CD4-positive, CD25-positive, alpha-beta regulatory T cell (primary cell): ENCODE results near the gene CPNE5. TPM values are rescaled to one million over a fixed set of nuclear protein-coding genes. Genes with fewer than 3 reads are reported as not detected.
A peak's percentile ranks its signal among the peaks of the same experiment; 100 is the strongest.

ENCODE experiments used
- ATAC-seq, 2 donors: fragments of 150-1000 bp; cut with Tn5 transposase; one replicate each; pipeline ENCODE4 v1.10.0; 2021; ENCODE audit warnings: low read depth in 2 of 2, moderate number of reproducible peaks in 2 of 2, moderate library complexity in 1 of 2
- DNase-seq, 3 donors: peaks; one replicate each; pipeline versions ENCODE4 v3.0.0 to v3.0.0-alpha.2; 2012 to 2022; ENCODE audit warnings: mixed read lengths in 1 of 3
- H3K27ac ChIP-seq: one replicate; pipeline ENCODE4 v1.7.0; 2013; ENCODE audit warnings: mild to moderate bottlenecking, low read length; ENCODE audit not compliant: insufficient read depth, poor library complexity, severe bottlenecking
- H3K27me3 ChIP-seq: one replicate; pipeline ENCODE4 v1.7.0; 2013; ENCODE audit warnings: low read length; ENCODE audit not compliant: control insufficient read depth, insufficient read depth
- H3K36me3 ChIP-seq: one replicate; pipeline ENCODE4 v1.7.0; 2013; ENCODE audit warnings: mild to moderate bottlenecking, low read length, moderate library complexity; ENCODE audit not compliant: control insufficient read depth, insufficient read depth
- H3K4me1 ChIP-seq: 2 replicates; pipeline ENCODE4 v1.7.0; 2013; ENCODE audit warnings: mild to moderate bottlenecking, low read length; ENCODE audit not compliant: insufficient read depth, control insufficient read depth, poor library complexity, severe bottlenecking
- H3K4me3 ChIP-seq: one replicate; pipeline ENCODE4 v1.7.0; 2013; ENCODE audit warnings: low read depth, mild to moderate bottlenecking, low read length, moderate library complexity
- H3K9me3 ChIP-seq, 2 experiments: 1 replicate in 1 of 2; 2 replicates in 1 of 2; pipeline ENCODE4 v1.7.0; 2013; ENCODE audit warnings: low read length in 2 of 2, mild to moderate bottlenecking in 1 of 2, moderate library complexity in 1 of 2; ENCODE audit not compliant: control insufficient read depth in 2 of 2
- H3K27ac Mint-ChIP-seq, 3 donors: one replicate each; pipeline ENCODE4 v1.8.0; 2020 to 2022; ENCODE audit warnings: mild to moderate bottlenecking in 3 of 3, mixed read lengths in 3 of 3, moderate library complexity in 2 of 3
- H3K27me3 Mint-ChIP-seq: one replicate; pipeline ENCODE4 v1.8.0; 2022; ENCODE audit warnings: mild to moderate bottlenecking, mixed read lengths
- H3K36me3 Mint-ChIP-seq: one replicate; pipeline ENCODE4 v1.8.0; 2020; ENCODE audit warnings: mixed read lengths
- H3K4me1 Mint-ChIP-seq, 4 donors: one replicate each; pipeline ENCODE4 v1.8.0; 2020 to 2022; ENCODE audit warnings: mixed read lengths in 4 of 4, mild to moderate bottlenecking in 1 of 4
- H3K4me3 Mint-ChIP-seq, 4 donors: one replicate each; pipeline ENCODE4 v1.8.0; 2020 to 2022; ENCODE audit warnings: mild to moderate bottlenecking in 4 of 4, mixed read lengths in 4 of 4, moderate library complexity in 3 of 4
- H3K9me3 Mint-ChIP-seq, 7 donors: one replicate each; pipeline ENCODE4 v1.8.0; 2020 to 2022; ENCODE audit warnings: mixed read lengths in 7 of 7, mild to moderate bottlenecking in 3 of 7, moderate library complexity in 2 of 7
- polyA plus RNA-seq, 4 donors: library from polyadenylated mRNA; unstranded; fragments of 300-500 nt; fragmentation: Illumina TruSeq; gene quantifications; one replicate each; pipeline ENCODE4 v1.2.3, GENCODE V29; 2021
- total RNA-seq: library from RNA; stranded (reverse); gene quantifications from one replicate; pipeline ENCODE4 v1.2.3, GENCODE V29; 2022

The CPNE5 gene
- total and polyA plus RNA-seq, 5 donors from 2014 or later = 0.16 to 4.3 (median 0.83) TPM

DNA sequence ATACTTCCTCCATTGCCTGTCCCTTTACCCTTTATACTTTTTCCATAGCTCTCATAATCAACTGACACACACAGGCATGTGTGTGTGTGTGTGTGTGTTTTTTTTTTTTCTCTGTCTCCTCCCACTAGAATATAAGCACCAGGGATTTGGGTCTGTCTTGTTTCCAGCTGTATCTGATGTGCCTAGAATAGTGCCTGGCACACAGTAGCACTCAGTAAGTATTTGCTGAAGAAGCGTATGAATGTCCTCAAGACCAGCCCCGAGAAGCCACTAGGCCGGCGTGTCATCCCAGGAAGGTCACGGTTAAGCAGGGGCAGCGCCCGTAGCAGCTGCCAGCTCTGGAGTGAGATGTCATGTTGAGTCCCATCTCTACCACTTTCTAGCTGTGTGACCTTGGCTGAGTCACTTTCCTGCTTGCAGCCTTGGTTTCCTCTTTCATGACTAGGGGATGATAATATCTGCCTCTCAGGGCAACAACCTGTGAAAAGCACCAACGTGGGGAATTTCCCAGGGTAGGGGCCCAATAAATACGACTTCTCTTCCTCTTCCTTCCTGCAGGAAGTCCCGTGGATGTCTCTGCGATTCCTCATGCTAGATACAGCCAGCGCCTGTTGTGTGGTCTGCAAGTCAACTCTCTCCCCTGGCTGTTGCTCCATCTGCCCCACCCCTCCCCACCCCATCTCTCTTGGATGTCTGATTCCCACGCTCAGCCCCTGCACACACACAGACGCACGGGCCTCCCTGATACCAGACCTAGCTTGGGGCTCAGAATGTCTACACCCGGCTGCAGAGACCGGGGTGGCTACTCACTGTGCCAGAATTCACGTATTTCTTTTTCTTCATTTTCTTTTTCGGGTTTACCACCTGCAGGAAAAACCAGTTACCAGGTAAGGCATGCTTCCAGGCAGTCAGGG lies 83.6 kb downstream of the CPNE5 start:
- no peaks in the 10 kb centered on the region for H3K27me3 Mint-ChIP-seq
- peaks cover 58% of the 10 kb centered on the region for H3K4me1 ChIP-seq
- H3K9me3 ChIP-seq = no peaks in the 10 kb centered on the region
- DNase-seq = peak; percentile 61 to 84 (median 66)
- no peaks in the 10 kb centered on the region for H3K36me3 Mint-ChIP-seq
- H3K27ac ChIP-seq = peak overlapping the region; percentile 81
- H3K27me3 ChIP-seq = no peaks in the 10 kb centered on the region
- H3K4me3 Mint-ChIP-seq = peak overlapping the region; percentile 44 to 80 (median 74)
- no peaks in the 10 kb centered on the region for H3K9me3 Mint-ChIP-seq
- H3K4me3 ChIP-seq = peak overlapping the region; percentile 57
- peak; percentile 86 to 87 for ATAC-seq
- peak overlapping the region; percentile 94 to 98 (median 97) for H3K27ac Mint-ChIP-seq
- H3K4me1 Mint-ChIP-seq = peaks cover 17 to 62% (median 43%) of the 10 kb centered on the region in 4 donors
- no peaks in the 10 kb centered on the region for H3K36me3 ChIP-seq

DNA sequence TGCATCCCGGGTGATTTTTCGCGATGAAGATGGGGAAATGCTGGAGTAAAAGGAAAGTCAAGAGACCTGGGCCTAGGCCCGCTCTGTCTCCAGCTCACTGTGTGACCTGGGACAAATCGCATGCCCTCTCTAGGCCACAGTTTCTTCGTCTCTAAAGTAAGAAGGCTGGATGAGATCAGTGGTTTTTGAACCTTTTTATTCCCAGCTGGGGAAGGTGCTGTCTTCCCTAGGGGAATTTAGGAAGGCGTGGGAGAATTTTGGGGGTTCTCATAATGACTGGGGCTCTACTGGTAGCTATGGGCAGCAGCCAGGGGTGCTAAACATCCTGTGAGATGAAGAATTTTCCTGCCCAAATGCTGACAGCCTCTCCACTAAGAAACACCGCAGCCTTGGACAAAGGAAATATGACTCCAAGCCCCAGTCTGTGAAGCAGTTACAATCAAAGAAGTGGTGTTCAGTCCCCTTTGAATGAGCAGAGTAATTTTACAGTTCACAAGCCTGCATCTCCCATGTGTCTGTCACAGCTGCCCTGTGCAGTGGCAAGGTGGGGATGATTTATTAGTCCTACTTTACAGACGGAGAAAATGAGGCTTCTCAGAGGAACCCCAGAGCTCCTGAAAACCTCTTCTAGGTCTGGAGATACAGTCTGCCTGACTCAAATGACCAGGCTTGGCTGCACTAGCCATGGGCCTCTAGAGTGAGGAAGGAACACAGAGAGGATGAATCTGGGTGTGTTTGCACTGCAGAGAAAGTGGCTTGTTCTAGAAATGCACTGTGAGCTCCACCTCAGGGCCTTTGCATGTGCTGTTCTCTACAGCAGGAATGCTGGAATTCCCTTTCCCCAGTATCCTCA lies 84.4 kb downstream of the CPNE5 start:
- DNase-seq (no peak), ATAC-seq (no peak)
- no peaks in the 10 kb centered on the region for H3K9me3 ChIP-seq
- Mint-ChIP-seq H3K4me1 (peaks cover 17 to 62% (median 43%) of the 10 kb centered on the region in 4 donors), H3K27me3 (no peaks in the 10 kb centered on the region), H3K4me3 (peak overlapping the region in 3 of 4 donors; percentile 70 to 80 (median 78)), H3K36me3 (no peaks in the 10 kb centered on the region), H3K9me3 (peaks cover 0 to 4% (median 0%) of the 10 kb centered on the region in 7 donors), H3K27ac (peak overlapping the region; percentile 94 to 98 (median 97))
- H3K4me3 ChIP-seq = peak overlapping the region; percentile 57
- H3K4me1 ChIP-seq = peaks cover 58% of the 10 kb centered on the region
- H3K27ac ChIP-seq = peak overlapping the region; percentile 81
- H3K27me3 ChIP-seq = no peaks in the 10 kb centered on the region
- no peaks in the 10 kb centered on the region for H3K36me3 ChIP-seq

DNA sequence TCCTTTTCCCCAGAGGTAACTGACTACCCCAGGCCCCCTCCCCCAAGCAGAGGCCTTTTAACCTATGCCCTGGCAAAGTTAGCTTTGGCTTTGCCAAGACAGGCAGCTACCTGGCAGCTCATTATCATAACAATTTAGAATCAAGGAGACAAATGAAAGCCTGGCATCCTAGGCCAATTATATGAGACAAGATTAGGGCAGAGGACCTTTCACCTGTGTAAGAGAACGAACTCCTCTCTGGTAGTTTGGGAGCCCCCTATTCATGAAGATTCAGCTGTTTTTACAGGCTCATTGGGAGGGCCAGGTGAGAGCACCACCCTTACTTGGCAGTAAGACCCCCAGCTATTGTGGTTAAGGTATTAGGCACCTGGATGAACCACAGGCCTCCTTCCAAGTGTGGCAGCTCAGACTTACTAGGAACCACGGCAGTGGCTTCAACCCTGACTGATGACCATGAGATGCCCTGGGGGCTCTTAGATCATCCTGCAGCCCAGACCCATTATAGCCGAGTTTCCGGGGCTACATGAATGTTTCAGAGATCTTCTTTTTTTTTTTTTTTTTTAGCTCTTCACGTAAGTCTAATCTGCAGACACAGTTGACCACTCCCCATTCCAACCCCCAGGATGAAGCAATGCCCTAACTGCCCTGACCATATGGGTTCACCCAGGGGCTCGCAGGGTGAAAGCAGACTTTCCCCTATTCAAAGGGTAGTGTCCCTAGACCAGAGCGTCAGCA lies 85.4 kb downstream of the CPNE5 start:
- H3K27ac ChIP-seq = no peak overlapping the region
- no peaks in the 10 kb centered on the region for H3K9me3 ChIP-seq
- no peaks in the 10 kb centered on the region for H3K27me3 ChIP-seq
- H3K36me3 ChIP-seq = no peaks in the 10 kb centered on the region
- Mint-ChIP-seq H3K36me3 (no peaks in the 10 kb centered on the region), H3K4me1 (peaks cover 17 to 56% (median 40%) of the 10 kb centered on the region in 4 donors), H3K27ac (peak overlapping the region; percentile 44 to 98 (median 97)), H3K27me3 (no peaks in the 10 kb centered on the region), H3K9me3 (peaks cover 0 to 5% (median 0%) of the 10 kb centered on the region in 7 donors), H3K4me3 (no peak overlapping the region)
- DNase-seq (no peak), ATAC-seq (no peak)
- no peak overlapping the region for H3K4me3 ChIP-seq
- peaks cover 51% of the 10 kb centered on the region for H3K4me1 ChIP-seq

DNA sequence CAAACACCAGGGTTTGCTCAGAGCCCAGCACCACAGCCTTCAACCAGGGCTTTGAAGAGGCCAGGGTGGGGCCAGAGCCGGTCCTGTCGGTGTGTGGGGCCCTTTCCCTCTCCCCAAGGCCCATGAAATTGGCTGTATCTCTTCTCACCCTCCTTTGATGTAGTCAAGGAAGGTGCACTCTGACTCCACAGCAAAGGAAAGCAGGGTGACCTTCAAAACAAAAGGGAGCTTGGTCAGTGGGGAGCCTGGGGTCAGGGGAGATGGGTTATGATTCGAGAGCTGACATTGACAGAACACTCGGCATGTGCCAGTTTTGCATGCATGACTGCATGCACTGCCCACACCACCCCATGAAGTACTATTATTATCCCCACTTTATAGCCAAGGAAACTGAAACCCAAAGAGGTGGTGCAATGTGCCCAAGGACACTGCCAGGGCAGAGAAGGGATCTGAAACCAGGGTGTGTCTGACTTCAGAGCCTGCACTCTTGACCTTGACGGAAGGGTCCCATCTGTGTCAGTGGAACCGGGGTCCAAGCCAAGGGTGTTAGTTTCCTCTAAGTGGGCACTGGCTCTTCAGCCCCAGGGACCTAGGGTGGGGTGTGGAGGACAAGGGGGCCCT lies 86.2 kb downstream of the CPNE5 start:
- no peak overlapping the region for H3K4me3 ChIP-seq
- H3K4me1 ChIP-seq = peaks cover 51% of the 10 kb centered on the region
- Mint-ChIP-seq H3K4me1 (peaks cover 17 to 50% (median 37%) of the 10 kb centered on the region in 4 donors), H3K27ac (peak overlapping the region in 1 of 3 donors; percentile 44), H3K27me3 (no peaks in the 10 kb centered on the region), H3K9me3 (peaks cover 0 to 7% (median 3%) of the 10 kb centered on the region in 7 donors), H3K4me3 (no peak overlapping the region), H3K36me3 (no peaks in the 10 kb centered on the region)
- ATAC-seq (no peak), DNase-seq (no peak)
- H3K36me3 ChIP-seq = no peaks in the 10 kb centered on the region
- H3K27ac ChIP-seq = no peak overlapping the region
- H3K27me3 ChIP-seq = no peaks in the 10 kb centered on the region
- H3K9me3 ChIP-seq = no peaks in the 10 kb centered on the region

DNA sequence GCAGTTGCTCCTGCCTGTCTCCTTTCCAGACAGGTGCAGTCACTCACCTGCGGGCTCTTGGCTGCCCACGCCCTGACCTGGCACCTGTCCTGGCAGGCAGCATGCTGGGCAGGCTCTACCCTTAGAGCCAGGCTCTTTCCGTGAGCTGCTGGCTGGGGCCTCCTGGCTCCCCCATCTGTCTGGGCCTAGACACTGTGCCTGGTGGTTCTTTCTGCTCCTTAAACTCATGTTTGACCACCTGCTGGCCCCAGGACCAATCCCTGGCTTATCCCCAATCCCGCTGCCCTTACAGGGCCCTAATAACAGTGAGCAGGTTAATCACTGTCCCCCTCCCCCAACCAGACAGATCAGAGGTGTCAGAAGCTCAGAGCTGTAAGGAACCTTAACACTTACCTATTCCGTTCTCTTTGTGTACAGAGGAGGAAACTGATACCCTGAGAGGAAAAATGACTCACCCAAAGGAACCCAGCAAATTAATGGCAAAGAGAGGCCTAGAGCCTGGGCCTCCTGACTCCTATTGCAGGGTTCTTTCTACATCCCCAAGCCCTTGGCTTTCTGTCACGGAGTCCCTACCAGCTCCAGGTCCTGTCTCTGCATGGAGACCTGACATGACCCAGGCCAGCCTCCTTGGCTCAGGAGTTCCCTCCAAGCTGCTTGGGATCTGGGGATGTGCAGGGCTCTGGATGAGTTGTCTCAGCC lies 86.9 kb downstream of the CPNE5 start:
- Histone ChIP-seq H3K4me3 (no peak overlapping the region), H3K27ac (no peak overlapping the region), H3K4me1 (peaks cover 46% of the 10 kb centered on the region), H3K36me3 (no peaks in the 10 kb centered on the region), H3K27me3 (no peaks in the 10 kb centered on the region), H3K9me3 (no peaks in the 10 kb centered on the region)
- Mint-ChIP-seq H3K27ac (peak overlapping the region; percentile 73 to 86 (median 80)), H3K36me3 (no peaks in the 10 kb centered on the region), H3K9me3 (peaks cover 0 to 7% (median 3%) of the 10 kb centered on the region in 7 donors), H3K4me3 (no peak overlapping the region), H3K4me1 (peaks cover 15 to 46% (median 33%) of the 10 kb centered on the region in 4 donors), H3K27me3 (no peaks in the 10 kb centered on the region)
- DNase-seq (peak in 1 of 3 donors; percentile 56), ATAC-seq (peak in 1 of 2 donors; percentile 16)

DNA sequence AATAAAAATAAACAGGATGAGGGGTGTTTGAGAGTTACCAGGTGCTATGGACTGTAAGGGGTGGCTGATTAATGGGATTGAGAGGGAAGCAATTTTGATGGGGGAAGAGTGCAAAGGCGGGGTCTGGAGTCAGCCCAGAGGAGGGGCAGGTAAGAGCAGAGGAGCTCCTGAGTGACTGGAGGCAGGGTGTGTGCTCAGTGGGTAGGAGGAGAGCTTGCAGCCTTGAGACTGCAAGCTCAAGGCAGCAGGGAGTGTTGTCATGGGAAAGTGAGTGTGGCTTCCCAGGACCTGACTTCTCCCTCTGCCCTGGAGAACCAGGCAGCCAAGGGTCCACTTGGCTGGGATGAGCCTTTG lies 87.4 kb downstream of the CPNE5 start:
- no peak overlapping the region for H3K27ac ChIP-seq
- peak overlapping the region in 2 of 3 donors; percentile 67 to 69 for H3K27ac Mint-ChIP-seq
- H3K27me3 ChIP-seq = no peaks in the 10 kb centered on the region
- no peaks in the 10 kb centered on the region for H3K9me3 ChIP-seq
- no peak overlapping the region for H3K4me3 Mint-ChIP-seq
- H3K9me3 Mint-ChIP-seq = peaks cover 0 to 7% (median 3%) of the 10 kb centered on the region in 7 donors
- DNase-seq (no peak), ATAC-seq (no peak)
- no peak overlapping the region for H3K4me3 ChIP-seq
- H3K4me1 ChIP-seq = peaks cover 41% of the 10 kb centered on the region
- no peaks in the 10 kb centered on the region for H3K36me3 Mint-ChIP-seq
- H3K27me3 Mint-ChIP-seq = no peaks in the 10 kb centered on the region
- H3K36me3 ChIP-seq = no peaks in the 10 kb centered on the region
- peaks cover 10 to 41% (median 28%) of the 10 kb centered on the region in 4 donors for H3K4me1 Mint-ChIP-seq
